ENCODE results near the gene WIZ.
"Not testable (repeated sequence)": the region's sequence is repeated elsewhere in the genome, so short reads cannot be mapped to it uniquely, and the experiment has no call there.

Gene WIZ

GRCh38 chr19:15487038-15487437, 37.3 kb upstream of the WIZ start:
- DNase-seq (ENCODE audit: low spot score): no peak
- ChIA-PET CTCF (no interaction called here), POLR2A (ENCODE audit: low non-redundant PET) (no interaction called here)

DNA sequence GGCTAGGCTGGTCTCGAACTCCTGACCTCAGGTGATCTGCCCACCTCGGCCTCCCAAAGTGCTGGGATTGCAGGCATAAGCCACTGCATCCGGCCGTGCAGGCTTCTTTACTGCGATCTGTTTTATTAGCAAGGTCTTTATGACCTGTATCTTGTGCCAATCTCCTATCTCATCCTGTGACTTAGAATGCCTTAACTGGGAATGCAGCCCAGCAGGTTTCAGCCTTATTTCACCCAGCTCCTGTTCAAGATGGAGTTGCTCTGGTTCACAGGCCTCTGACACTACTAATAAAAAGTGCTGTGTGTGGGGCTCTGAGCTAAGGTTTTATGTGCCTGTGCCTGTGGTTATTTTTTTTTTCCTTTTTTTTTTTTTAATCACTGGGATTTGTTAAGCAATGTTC, 36.0 kb upstream of the WIZ start:
- CTCF ChIA-PET: interaction anchor here (0.6 kb wide), 3 partner anchors 762 to 1528 kb away, joined by 3 to 6 read pairs (median 3); no protein-coding TSS in a partner anchor
- POLR2A ChIA-PET (ENCODE audit: low non-redundant PET): interaction anchor here (0.6 kb wide), 1 partner anchor 69 kb away, joined by 5 read pairs; no protein-coding TSS in a partner anchor
- H3K27ac ChIP-seq; DNase-seq (ENCODE audit: low spot score): not testable (repeated sequence)

More at GRCh38 chr19:15487038-15487437, 37.3 kb upstream of the WIZ start:
- TF ChIP-seq, protein P1, sequence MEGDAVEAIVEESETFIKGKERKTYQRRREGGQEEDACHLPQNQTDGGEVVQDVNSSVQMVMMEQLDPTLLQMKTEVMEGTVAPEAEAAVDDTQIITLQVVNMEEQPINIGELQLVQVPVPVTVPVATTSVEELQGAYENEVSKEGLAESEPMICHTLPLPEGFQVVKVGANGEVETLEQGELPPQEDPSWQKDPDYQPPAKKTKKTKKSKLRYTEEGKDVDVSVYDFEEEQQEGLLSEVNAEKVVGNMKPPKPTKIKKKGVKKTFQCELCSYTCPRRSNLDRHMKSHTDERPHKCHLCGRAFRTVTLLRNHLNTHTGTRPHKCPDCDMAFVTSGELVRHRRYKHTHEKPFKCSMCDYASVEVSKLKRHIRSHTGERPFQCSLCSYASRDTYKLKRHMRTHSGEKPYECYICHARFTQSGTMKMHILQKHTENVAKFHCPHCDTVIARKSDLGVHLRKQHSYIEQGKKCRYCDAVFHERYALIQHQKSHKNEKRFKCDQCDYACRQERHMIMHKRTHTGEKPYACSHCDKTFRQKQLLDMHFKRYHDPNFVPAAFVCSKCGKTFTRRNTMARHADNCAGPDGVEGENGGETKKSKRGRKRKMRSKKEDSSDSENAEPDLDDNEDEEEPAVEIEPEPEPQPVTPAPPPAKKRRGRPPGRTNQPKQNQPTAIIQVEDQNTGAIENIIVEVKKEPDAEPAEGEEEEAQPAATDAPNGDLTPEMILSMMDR (conservative IDR thresholded peaks at IDR 0.05; ENCODE audit: low read depth): no peak
- no peak overlapping the region for H3K27ac ChIP-seq

- CTCF ChIA-PET: interaction anchor here (0.8 kb wide), 1 partner anchor 244 kb away, joined by 3 read pairs; no protein-coding TSS in a partner anchor
- H3K27ac ChIP-seq; POLR2A ChIA-PET (ENCODE audit: low non-redundant PET); DNase-seq (ENCODE audit: low spot score): not testable (repeated sequence)
Observed at GRCh38 chr19:15480996-15481395, 31.2 kb upstream of the WIZ start.

GRCh38 chr19:15479391-15480345, 29.9 kb upstream of the WIZ start, which contains the start of gene PGLYRP2:
Gene PGLYRP2 (minus strand): TSS chr19:15479501. CDS start chr19:15479371, 130 bp downstream.
- CTCF ChIA-PET: interaction anchor here (0.6 to 1.0 kb wide), 5 partner anchors 70 to 1533 kb away, joined by 3 to 4 read pairs (median 3); no protein-coding TSS in a partner anchor
- DNase-seq (ENCODE audit: low spot score): no peak
- POLR2A ChIA-PET (ENCODE audit: low non-redundant PET): no interaction called here
- TF ChIP-seq, protein P1 (conservative IDR thresholded peaks at IDR 0.05; ENCODE audit: low read depth): no peak
- no peak within 1 kb of the TSS for H3K27ac ChIP-seq

- DNase-seq (ENCODE audit: low spot score): no peak
- ChIA-PET POLR2A (ENCODE audit: low non-redundant PET) (no interaction called here), CTCF (interaction anchor here (0.6 kb wide), 1 partner anchor 323 kb away, joined by 4 read pairs; no protein-coding TSS in a partner anchor)
- no peak overlapping the region for H3K27ac ChIP-seq
- TF ChIP-seq, protein P1 (conservative IDR thresholded peaks at IDR 0.05; ENCODE audit: low read depth): no peak
Observed at GRCh38 chr19:15476325-15476724, 26.6 kb upstream of the WIZ start.

DNA sequence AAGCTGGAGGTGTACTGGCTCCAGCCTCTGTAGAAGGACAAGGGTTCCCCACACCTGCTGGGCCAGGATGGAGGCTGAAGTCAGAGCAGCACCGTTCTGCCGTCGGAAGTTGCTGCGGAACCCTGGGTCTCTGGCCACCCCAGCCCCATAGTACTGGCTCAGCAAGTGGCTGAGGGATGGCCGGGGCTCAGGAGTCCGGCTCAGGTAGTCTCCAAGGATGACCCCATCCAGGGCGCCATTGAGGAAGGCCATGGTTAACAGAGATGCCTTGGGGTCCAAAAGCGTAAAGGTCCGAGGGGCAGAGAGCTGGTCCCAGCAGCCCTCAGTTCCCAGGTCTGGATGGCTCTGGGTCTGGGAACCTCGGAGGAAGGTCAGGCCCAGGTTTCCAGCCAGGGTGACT, 25.9 kb upstream of the WIZ start:
- no peak for DNase-seq (ENCODE audit: low spot score)
- CTCF ChIA-PET: no interaction called here
- POLR2A ChIA-PET (ENCODE audit: low non-redundant PET): no interaction called here
- H3K27ac ChIP-seq: no peak overlapping the region
- TF ChIP-seq, protein P1 (conservative IDR thresholded peaks at IDR 0.05; ENCODE audit: low read depth): no peak

GRCh38 chr19:15475169-15475568, 25.4 kb upstream of the WIZ start:
- CTCF ChIA-PET: no interaction called here
- no peak overlapping the region for H3K27ac ChIP-seq
- POLR2A ChIA-PET (ENCODE audit: low non-redundant PET): no interaction called here
- TF ChIP-seq, protein P1 (conservative IDR thresholded peaks at IDR 0.05; ENCODE audit: low read depth): no peak
- no peak for DNase-seq (ENCODE audit: low spot score)

GRCh38 chr19:15473821-15474220, 24.1 kb upstream of the WIZ start:
- POLR2A ChIA-PET (ENCODE audit: low non-redundant PET); CTCF ChIA-PET; H3K27ac ChIP-seq; DNase-seq (ENCODE audit: low spot score): not testable (repeated sequence)
